HEK293 (cell line): ENCODE measurements around the gene GOLGA2.

Experiments used
- CTCF ChIA-PET: fragments of 350-600 bp; formaldehyde crosslinking; extraction: SDS; loops from one replicate; lab custom pipeline; 2021; ENCODE audit warnings: antibody characterized with exemption; lab: Yijun Ruan, JAX
- POLR2A ChIA-PET: fragments of 300-600 bp; formaldehyde crosslinking; extraction: SDS; loops from one replicate; lab custom pipeline; 2020; ENCODE audit warnings: antibody characterized with exemption, inconsistent platforms; lab: Yijun Ruan, JAX
- H3K27ac ChIP-seq: fragments of 200-500 bp; sonication (Bioruptor generic); 2 replicates; pipeline ENCODE4 v1.5.1; 2014; ENCODE audit warnings: low read depth, low read length, control low read depth, inconsistent platforms; ENCODE audit errors: extremely low read depth
- H3K36me3 ChIP-seq, 2 experiments: fragments of 200-500 bp in 1 of 2; sonication (Bioruptor generic) in 1 of 2; 1 replicate in 1 of 2; 2 replicates in 1 of 2; pipeline ENCODE4 v1.5.1; 2014 to 2017; ENCODE audit warnings: inconsistent platforms in 2 of 2, low read length in 2 of 2; ENCODE audit not compliant: control insufficient read depth in 2 of 2, insufficient read depth in 1 of 2
- H3K4me1 ChIP-seq: fragments of 200-500 bp; sonication (Bioruptor generic); 2 replicates; pipeline ENCODE4 v1.5.1; 2014; ENCODE audit warnings: mild to moderate bottlenecking, low read length, inconsistent platforms; ENCODE audit not compliant: control insufficient read depth, insufficient read depth
- H3K4me3 ChIP-seq: 2 replicates; pipeline ENCODE4 v1.5.1; 2011; ENCODE audit warnings: low read depth, mild to moderate bottlenecking, control low read depth, low read length, moderate library complexity
- H3K9me3 ChIP-seq: fragments of 200-500 bp; sonication (Bioruptor generic); 2 replicates; pipeline ENCODE4 v1.5.1; 2014; ENCODE audit warnings: low read depth, low read length, inconsistent platforms; ENCODE audit not compliant: control insufficient read depth, insufficient read depth
- GLIS2 ChIP-seq: fragments of 450-650 bp; formaldehyde crosslinking; IDR thresholded peaks from 2 replicates; pipeline ENCODE4 v1.5.1; 2016; ENCODE audit warnings: missing biosample characterization, missing genetic modification characterization
- HOXD13 ChIP-seq: sonication (generic); formaldehyde crosslinking; IDR thresholded peaks from 2 replicates; pipeline ENCODE4 v1.8.0; 2022; ENCODE audit warnings: missing genetic modification reagents, borderline replicate concordance
- KLF7 ChIP-seq: fragments of 450-650 bp; formaldehyde crosslinking; IDR thresholded peaks from 2 replicates; pipeline ENCODE4 v1.5.1; 2016; ENCODE audit warnings: missing biosample characterization, missing genetic modification characterization, borderline replicate concordance
- RBAK ChIP-seq: fragments of 450-650 bp; formaldehyde crosslinking; IDR thresholded peaks from 2 replicates; pipeline ENCODE4 v1.5.1; 2016; ENCODE audit warnings: missing biosample characterization, missing genetic modification characterization
- SP7 ChIP-seq: fragments of 450-650 bp; formaldehyde crosslinking; IDR thresholded peaks from 2 replicates; pipeline ENCODE4 v1.5.1; 2016; ENCODE audit warnings: missing biosample characterization, missing genetic modification characterization
- WT1 ChIP-seq: fragments of 450-650 bp; formaldehyde crosslinking; IDR thresholded peaks from 2 replicates; pipeline ENCODE4 v1.5.1; 2016; ENCODE audit warnings: missing biosample characterization, missing genetic modification characterization
- ZEB2 ChIP-seq: fragments of 450-650 bp; formaldehyde crosslinking; IDR thresholded peaks from 2 replicates; pipeline ENCODE4 v1.5.1; 2016; ENCODE audit warnings: missing biosample characterization, missing genetic modification characterization
- ZFHX2 ChIP-seq: fragments of 450-650 bp; formaldehyde crosslinking; conservative IDR thresholded peaks from 2 replicates; pipeline ENCODE4 v1.5.1; 2016; ENCODE audit warnings: missing biosample characterization, missing genetic modification characterization
- ZFP69B ChIP-seq: fragments of 450-650 bp; formaldehyde crosslinking; IDR thresholded peaks from 2 replicates; pipeline ENCODE4 v1.5.1; 2016; ENCODE audit warnings: missing biosample characterization, missing genetic modification characterization
- ZNF121 ChIP-seq: fragments of 450-650 bp; formaldehyde crosslinking; IDR thresholded peaks from 2 replicates; pipeline ENCODE4 v1.5.1; 2016; ENCODE audit warnings: missing biosample characterization, missing genetic modification characterization
- ZNF146 ChIP-seq: fragments of 450-650 bp; formaldehyde crosslinking; IDR thresholded peaks from 2 replicates; pipeline ENCODE4 v1.5.1; 2016; ENCODE audit warnings: missing biosample characterization, missing genetic modification characterization
- ZNF335 ChIP-seq: fragments of 450-650 bp; formaldehyde crosslinking; conservative IDR thresholded peaks from 2 replicates; pipeline ENCODE4 v1.5.1; 2016; ENCODE audit warnings: missing biosample characterization, missing genetic modification characterization
- ZNF37A ChIP-seq: fragments of 450-650 bp; IDR thresholded peaks from 2 replicates; pipeline ENCODE4 v1.5.1; 2018; ENCODE audit warnings: missing biosample characterization, missing genetic modification characterization
- ZNF510 ChIP-seq: fragments of 450-650 bp; formaldehyde crosslinking; IDR thresholded peaks from 2 replicates; pipeline ENCODE4 v1.5.1; 2018; ENCODE audit warnings: mild to moderate bottlenecking, missing genetic modification characterization, missing biosample characterization; ENCODE audit not compliant: insufficient replicate concordance
- ZNF544 ChIP-seq: fragments of 450-650 bp; formaldehyde crosslinking; IDR thresholded peaks from 2 replicates; pipeline ENCODE4 v1.5.0; 2017; ENCODE audit warnings: missing biosample characterization, missing genetic modification characterization
- ZNF624 ChIP-seq: fragments of 450-650 bp; formaldehyde crosslinking; IDR thresholded peaks from 2 replicates; pipeline ENCODE4 v1.5.1; 2017; ENCODE audit warnings: missing biosample characterization, missing genetic modification characterization
- ZNF707 ChIP-seq: fragments of 450-650 bp; formaldehyde crosslinking; IDR thresholded peaks from 2 replicates; pipeline ENCODE4 v1.5.1; 2016; ENCODE audit warnings: missing biosample characterization, missing genetic modification characterization
- ZNF791 ChIP-seq: fragments of 450-650 bp; formaldehyde crosslinking; IDR thresholded peaks from 2 replicates; pipeline ENCODE4 v1.5.1; 2016; ENCODE audit warnings: missing biosample characterization, missing genetic modification characterization
- ZSCAN16 ChIP-seq: fragments of 450-650 bp; formaldehyde crosslinking; IDR thresholded peaks from 2 replicates; pipeline ENCODE4 v1.5.1; 2016; ENCODE audit warnings: missing biosample characterization, missing genetic modification characterization
- TF ChIP-seq, protein P1 (sequence below): fragments of 450-650 bp; formaldehyde crosslinking; IDR thresholded peaks from 2 replicates; pipeline ENCODE4; 2016; ENCODE audit warnings: missing biosample characterization, missing genetic modification characterization
- TF ChIP-seq, protein P2 (sequence below): fragments of 450-650 bp; formaldehyde crosslinking; IDR thresholded peaks from 2 replicates; pipeline ENCODE4 v1.5.1; 2017; ENCODE audit warnings: missing biosample characterization, missing genetic modification characterization
- TF ChIP-seq, protein P3 (sequence below): fragments of 450-650 bp; formaldehyde crosslinking; IDR thresholded peaks from 2 replicates; pipeline ENCODE4 v1.5.1; 2016; ENCODE audit warnings: missing biosample characterization, missing genetic modification characterization
- TF ChIP-seq, protein P4 (sequence below): IDR thresholded peaks from 2 replicates; pipeline ENCODE4 v1.6.1; 2011; ENCODE audit warnings: mild to moderate bottlenecking, low read depth, low read length, borderline replicate concordance
- TF ChIP-seq, protein P5 (sequence below): fragments of 450-650 bp; formaldehyde crosslinking; IDR thresholded peaks from 2 replicates; pipeline ENCODE4 v1.5.1; 2016; ENCODE audit warnings: missing biosample characterization, missing genetic modification characterization
- TF ChIP-seq, protein P6 (sequence below): fragments of 450-650 bp; formaldehyde crosslinking; IDR thresholded peaks from 2 replicates; pipeline ENCODE4 v1.5.1; 2016; ENCODE audit warnings: missing biosample characterization, missing genetic modification characterization

Gene GOLGA2

DNA sequence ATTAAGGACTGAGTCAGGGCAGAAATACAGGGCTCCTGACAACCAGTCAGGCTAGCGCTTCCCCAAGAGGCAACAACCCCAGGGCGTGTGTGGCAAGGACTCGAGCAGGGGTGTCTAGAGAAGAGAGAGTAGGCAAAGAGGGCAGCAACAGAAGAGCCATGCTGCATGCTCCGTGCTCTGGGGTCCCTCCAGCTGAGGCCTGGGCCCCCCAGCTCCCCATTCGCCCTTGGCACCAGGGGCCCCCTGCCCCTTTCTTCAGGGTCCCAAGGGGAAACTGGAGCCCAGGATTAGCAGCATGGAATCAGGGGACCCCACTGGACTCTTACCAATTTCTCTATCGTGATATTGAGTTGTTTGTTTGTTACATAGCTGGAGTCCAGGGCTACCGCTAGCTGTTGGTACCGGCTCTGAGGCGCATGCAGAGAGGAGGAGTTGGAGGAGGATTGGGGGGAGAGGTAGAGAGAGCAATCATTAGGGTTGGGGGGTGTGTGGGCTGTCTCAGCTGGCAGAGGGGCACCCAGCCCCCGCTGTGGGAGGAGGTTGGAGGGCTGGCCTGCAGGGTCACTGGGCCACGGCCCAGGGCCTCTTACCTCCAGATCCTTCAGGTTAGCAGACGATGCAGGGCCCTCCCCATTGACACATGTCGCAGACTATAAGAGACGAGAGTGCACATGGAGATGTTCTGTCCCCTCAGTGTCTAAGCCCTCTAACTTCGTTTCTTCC, 8.8 kb downstream of the GOLGA2 start (continued):
- TF ChIP-seq, protein P1, sequence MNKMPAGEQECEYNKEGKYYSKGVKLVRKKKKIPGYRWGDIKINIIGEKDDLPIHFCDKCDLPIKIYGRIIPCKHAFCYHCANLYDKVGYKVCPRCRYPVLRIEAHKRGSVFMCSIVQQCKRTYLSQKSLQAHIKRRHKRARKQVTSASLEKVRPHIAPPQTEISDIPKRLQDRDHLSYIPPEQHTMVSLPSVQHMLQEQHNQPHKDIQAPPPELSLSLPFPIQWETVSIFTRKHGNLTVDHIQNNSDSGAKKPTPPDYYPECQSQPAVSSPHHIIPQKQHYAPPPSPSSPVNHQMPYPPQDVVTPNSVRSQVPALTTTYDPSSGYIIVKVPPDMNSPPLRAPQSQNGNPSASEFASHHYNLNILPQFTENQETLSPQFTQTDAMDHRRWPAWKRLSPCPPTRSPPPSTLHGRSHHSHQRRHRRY (tag by site-specific recombination), result no peak

DNA sequence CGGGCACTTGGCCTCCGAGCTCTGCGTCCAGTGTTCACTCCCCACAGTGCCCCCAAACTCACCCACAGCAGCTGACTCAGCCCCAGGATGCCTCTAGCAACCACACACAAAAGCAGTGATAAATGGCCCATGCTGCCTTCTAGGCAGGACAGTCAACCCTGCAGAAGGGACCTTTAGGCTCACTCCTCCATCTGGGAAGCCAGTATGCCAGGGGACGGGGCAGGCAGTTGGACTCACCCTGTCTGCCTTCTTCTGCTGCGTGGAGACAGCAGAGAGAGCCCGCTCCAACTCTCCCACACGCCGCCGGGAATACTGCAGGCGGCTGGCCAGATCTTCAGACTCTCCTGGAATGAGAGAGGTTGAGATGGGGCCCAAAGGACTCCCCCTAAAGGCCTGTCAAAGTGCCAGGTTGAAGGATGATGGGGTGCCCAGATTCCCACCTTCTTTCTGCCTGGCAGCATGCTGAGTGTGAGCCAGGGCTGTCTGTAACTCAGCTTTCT, 10.4 kb downstream of the GOLGA2 start:
- Histone ChIP-seq H3K4me1 (no peaks in the 10 kb centered on the region), H3K36me3 (peaks cover 0 to 79% of the 10 kb centered on the region in 2 experiments; a peak in 2 of 3 replicates), H3K9me3 (no peaks in the 10 kb centered on the region), H3K27ac (no peak overlapping the region), H3K4me3 (no peak overlapping the region)
- CTCF ChIA-PET, result interaction anchor here (1.4 to 2.3 kb wide), 2 partner anchors 8 to 10 kb away, joined by 3 to 7 read pairs; no protein-coding TSS in a partner anchor
- POLR2A ChIA-PET, result interaction anchor here (1.2 kb wide), 1 partner anchor 15 kb away, joined by 3 read pairs; no protein-coding TSS in a partner anchor
- TF ChIP-seq, protein P2, sequence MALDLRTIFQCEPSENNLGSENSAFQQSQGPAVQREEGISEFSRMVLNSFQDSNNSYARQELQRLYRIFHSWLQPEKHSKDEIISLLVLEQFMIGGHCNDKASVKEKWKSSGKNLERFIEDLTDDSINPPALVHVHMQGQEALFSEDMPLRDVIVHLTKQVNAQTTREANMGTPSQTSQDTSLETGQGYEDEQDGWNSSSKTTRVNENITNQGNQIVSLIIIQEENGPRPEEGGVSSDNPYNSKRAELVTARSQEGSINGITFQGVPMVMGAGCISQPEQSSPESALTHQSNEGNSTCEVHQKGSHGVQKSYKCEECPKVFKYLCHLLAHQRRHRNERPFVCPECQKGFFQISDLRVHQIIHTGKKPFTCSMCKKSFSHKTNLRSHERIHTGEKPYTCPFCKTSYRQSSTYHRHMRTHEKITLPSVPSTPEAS (tag by site-specific recombination), result no peak
- TF ChIP-seq WT1 (tag by site-specific recombination) (no peak), ZFHX2 (no peak), ZNF544 (no peak), ZNF624 (tag by site-specific recombination) (no peak), GLIS2 (no peak), ZNF37A (no peak), ZNF146 (tag by site-specific recombination) (no peak), ZFP69B (tag by site-specific recombination) (no peak)
- TF ChIP-seq, protein P3, sequence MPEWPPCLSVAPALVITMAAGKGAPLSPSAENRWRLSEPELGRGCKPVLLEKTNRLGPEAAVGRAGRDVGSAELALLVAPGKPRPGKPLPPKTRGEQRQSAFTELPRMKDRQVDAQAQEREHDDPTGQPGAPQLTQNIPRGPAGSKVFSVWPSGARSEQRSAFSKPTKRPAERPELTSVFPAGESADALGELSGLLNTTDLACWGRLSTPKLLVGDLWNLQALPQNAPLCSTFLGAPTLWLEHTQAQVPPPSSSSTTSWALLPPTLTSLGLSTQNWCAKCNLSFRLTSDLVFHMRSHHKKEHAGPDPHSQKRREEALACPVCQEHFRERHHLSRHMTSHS, result no peak
- TF ChIP-seq, protein P4, sequence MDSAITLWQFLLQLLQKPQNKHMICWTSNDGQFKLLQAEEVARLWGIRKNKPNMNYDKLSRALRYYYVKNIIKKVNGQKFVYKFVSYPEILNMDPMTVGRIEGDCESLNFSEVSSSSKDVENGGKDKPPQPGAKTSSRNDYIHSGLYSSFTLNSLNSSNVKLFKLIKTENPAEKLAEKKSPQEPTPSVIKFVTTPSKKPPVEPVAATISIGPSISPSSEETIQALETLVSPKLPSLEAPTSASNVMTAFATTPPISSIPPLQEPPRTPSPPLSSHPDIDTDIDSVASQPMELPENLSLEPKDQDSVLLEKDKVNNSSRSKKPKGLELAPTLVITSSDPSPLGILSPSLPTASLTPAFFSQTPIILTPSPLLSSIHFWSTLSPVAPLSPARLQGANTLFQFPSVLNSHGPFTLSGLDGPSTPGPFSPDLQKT, result no peak

DNA sequence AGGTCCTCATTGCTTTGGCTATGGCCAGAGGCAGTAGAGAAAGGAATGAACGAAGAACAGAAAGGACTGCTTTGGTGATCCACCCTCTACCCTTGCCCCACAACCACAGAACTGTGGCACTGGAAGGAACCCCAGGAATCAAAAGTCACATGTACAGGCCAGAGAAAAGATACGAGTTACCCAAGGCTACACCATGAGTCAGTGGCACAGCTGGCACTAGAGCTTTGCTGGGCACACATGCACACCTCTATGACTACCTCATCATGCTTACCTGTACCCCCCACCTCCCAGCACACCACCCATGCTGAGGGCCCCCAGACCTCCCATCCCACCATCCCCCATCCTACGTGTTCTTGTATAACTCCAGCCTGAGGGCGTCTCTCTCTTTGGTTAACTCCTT, 13.1 kb downstream of the GOLGA2 start:
- CTCF ChIA-PET, result interaction anchor here (0.6 to 1.1 kb wide), 2 partner anchors 138 to 457 kb away, joined by 3 read pairs; no protein-coding TSS in a partner anchor
- no peak overlapping the region for H3K27ac ChIP-seq
- H3K36me3 ChIP-seq, result peaks cover 0 to 86% of the 10 kb centered on the region in 2 experiments; a peak in 2 of 3 replicates
- no peaks in the 10 kb centered on the region for H3K4me1 ChIP-seq
- POLR2A ChIA-PET, result interaction anchor here (0.6 to 0.9 kb wide), 2 partner anchors 12 to 166 kb away, joined by 3 to 4 read pairs; no protein-coding TSS in a partner anchor
- no peak overlapping the region for H3K4me3 ChIP-seq
- H3K9me3 ChIP-seq, result no peaks in the 10 kb centered on the region
- TF ChIP-seq ZNF121 (tag by site-specific recombination) (no peak), ZNF335 (tag by site-specific recombination) (no peak), SP7 (tag by site-specific recombination) (no peak), KLF7 (tag by site-specific recombination) (no peak), ZNF510 (tag by site-specific recombination) (no peak), ZSCAN16 (tag by site-specific recombination) (no peak), ZNF791 (tag by site-specific recombination) (no peak), RBAK (tag by site-specific recombination) (no peak), ZNF707 (tag by site-specific recombination) (no peak), ZEB2 (tag by site-specific recombination) (no peak), HOXD13 (CRISPR knock-in tag) (no peak)
- TF ChIP-seq, protein P5, sequence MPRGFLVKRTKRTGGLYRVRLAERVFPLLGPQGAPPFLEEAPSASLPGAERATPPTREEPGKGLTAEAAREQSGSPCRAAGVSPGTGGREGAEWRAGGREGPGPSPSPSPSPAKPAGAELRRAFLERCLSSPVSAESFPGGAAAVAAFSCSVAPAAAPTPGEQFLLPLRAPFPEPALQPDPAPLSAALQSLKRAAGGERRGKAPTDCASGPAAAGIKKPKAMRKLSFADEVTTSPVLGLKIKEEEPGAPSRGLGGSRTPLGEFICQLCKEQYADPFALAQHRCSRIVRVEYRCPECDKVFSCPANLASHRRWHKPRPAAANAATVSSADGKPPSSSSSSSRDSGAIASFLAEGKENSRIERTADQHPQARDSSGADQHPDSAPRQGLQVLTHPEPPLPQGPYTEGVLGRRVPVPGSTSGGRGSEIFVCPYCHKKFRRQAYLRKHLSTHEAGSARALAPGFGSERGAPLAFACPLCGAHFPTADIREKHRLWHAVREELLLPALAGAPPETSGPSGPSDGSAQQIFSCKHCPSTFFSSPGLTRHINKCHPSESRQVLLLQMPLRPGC (tag by site-specific recombination), result no peak
- TF ChIP-seq, protein P6, sequence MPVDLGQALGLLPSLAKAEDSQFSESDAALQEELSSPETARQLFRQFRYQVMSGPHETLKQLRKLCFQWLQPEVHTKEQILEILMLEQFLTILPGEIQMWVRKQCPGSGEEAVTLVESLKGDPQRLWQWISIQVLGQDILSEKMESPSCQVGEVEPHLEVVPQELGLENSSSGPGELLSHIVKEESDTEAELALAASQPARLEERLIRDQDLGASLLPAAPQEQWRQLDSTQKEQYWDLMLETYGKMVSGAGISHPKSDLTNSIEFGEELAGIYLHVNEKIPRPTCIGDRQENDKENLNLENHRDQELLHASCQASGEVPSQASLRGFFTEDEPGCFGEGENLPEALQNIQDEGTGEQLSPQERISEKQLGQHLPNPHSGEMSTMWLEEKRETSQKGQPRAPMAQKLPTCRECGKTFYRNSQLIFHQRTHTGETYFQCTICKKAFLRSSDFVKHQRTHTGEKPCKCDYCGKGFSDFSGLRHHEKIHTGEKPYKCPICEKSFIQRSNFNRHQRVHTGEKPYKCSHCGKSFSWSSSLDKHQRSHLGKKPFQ (tag by site-specific recombination), result no peak
